Measurements from ENCODE around the gene OTOL1. TPM values are rescaled to one million over a fixed set of nuclear protein-coding genes. Genes with fewer than 3 reads are reported as not detected.

OTOL1 gene
- total RNA-seq, 2 donors from 2014 or later, result not detected

DNA sequence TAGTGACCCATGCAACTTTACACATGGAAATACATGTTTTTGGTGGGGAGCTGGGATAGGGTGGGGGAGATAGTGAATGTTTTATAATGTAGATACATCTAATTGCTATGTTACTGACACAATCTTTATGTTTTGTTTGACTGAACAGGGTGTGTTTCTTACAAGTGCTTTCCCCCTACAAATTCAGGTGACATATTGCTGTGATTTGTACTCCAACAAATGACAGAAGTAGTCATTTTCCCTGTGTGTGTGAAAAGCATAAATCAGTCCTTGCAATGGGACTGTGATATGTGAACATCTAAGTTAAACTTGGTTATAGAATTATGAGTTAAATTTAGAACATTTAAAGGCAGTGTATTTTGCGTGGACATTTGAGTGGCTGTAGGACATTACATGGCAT, 27.3 kb downstream of the OTOL1 start:
- intact Hi-C loops (cut with DNase I), result no loop called here
- no peak for DNase-seq (ENCODE audit: low spot score)

DNA sequence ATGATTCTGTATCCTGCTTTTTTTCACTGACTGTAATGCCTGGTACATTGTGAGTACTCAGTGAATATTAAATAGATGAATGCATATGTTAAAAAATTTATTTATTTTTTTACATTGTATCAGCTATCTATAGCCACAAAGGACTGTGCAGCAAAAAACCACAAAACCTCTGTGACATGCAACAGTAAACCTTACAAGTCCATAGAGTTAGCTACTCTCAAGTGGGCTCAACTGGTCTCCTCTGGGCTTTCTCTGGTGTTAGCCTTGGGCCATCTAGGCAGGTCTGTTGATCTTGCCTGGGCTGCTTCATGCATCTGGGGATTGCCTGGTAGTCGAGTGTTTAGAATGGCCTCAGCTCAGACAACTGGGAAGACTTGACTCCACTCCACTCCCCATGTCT, 35.3 kb downstream of the OTOL1 start:
- intact Hi-C loops (cut with DNase I), result no loop called here
- DNase-seq (ENCODE audit: low spot score), result no peak

DNA sequence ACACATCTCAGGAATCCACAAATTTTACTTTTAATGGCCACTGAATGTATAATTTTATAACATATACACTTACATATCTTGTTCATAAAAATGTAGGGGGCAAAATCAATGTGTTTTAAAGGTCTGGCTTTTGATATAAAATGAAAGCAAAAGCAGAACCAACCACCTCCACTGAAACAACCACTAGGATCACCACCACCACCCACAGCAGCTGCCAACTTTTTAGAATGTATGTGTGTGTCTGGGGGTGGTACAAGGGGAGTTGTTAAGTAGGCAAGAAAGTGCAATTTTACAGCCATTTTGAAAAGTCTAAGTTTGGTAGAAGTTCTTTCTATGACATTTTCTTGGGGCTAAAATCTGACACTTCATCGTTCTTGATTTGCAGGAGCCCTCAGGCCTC, 44.0 kb downstream of the OTOL1 start:
- no peak for DNase-seq (ENCODE audit: low spot score)
- intact Hi-C loops (cut with DNase I), result no loop called here

DNA sequence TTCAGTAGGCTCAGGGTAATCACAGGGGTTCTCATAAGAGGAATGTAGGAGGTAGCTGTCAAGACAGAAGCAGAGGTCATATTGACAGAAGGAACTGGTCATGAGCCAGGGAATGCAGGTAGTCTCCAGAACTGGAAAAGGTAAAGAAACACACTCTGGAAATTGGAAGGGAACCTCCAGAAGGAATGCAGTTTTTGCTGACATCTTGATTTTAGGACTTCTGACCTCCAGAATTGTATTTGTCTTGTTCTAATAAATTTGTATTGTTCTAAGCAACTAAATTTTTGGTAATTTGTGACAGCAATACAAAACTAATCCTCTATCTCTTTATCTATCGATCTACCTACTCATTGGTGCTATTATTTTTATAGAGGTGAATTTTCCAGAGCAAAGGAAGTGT, 49.2 kb downstream of the OTOL1 start:
- intact Hi-C loops (cut with DNase I), result no loop called here
- no peak for DNase-seq (ENCODE audit: low spot score)

DNA sequence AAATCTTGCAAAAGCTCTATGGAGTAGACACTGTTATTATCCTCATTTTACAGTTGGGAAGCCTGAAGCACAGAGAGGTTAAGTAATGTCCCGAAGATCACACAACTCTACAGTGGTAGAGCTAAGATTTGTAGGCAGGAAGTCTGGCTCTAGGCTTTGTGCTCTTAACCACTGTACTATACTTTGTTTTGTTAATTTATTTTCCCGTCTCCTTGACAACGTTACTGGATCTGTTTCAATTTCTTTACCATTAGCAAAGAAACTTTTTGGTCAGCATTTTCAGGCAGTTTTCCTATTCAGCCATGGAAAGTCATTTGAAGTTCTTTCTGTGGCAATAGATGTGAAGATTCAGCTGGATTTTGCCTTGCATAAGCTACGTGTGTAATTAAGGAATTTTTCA, 51.7 kb downstream of the OTOL1 start:
- intact Hi-C loops (cut with DNase I), result no loop called here

DNA sequence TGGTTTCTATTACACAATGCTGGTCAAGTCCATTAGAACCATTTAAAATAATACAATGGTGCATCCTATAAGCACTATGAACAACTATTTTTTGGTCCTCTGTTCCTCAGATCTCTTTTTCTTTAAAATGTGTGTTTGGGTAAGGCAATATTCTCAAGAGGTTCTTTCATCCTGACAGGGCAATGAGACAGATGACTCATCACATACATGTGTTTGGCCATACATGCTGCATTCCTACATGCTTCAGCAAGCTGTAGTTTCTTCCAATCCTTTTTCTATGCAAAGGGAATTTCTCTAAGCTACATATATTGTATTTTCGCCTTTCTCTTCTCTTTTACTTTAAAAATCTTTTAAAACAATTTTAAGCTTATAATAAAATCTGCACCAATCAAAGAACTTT, 52.7 kb downstream of the OTOL1 start:
- intact Hi-C loops (cut with DNase I), result no loop called here
- DNase-seq (ENCODE audit: low spot score), result no peak

More for the DNA sequence above, 51.7 kb downstream of the OTOL1 start:
- no peak for DNase-seq (ENCODE audit: low spot score)

DNA sequence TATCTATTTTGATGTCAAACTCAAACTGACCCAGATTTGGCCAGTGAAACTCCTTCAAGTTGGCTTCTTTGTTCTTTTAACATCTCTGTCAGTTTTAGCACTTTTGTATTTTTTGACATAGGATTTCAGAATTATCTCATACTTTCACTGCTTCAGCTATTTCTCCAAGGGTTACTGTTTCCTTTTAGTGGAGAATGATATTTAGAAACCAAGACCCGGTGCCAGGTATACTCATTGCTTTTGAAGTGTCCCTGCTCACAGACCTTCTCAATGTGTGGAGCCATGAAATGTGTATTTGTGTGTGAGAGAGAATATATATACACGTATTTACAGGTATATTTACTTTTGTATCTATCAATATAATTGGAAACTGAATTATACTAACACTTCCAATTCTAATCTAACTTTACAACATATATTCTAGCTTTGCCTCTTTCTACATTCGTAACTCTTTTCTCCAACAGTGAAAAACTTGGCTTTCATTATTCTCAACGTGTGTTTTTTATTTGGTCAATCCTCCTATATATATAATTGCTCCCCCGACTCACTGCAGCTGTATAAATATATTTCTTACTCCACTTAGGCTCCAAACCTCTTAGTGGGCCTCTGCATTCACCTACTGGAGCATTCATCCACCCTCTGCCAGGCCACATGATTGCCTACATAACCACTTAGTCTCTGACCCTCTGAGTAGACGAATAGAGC, 54.0 kb downstream of the OTOL1 start:
- intact Hi-C loops (cut with DNase I), result no loop called here

DNA sequence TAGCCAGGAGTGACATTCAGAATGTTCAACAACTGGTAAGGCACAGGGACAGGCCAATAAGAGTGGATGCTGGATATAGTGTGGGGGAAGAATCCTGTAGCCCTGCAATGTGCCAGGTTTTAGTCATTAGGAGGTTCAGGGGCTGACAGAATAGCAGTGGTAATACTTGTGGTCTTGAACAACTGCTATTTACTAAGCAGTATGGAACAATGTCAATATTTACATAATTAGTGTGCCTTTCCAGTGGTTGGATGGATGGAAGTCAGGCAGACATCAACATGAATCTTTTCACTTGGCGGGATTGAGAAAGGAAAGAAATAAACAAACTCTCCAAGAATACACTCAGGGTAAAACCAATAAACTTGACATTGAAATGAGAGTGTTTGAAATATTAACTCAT, 55.1 kb downstream of the OTOL1 start:
- DNase-seq (ENCODE audit: low spot score), result no peak
- intact Hi-C loops (cut with DNase I), result no loop called here

More for the DNA sequence above, 54.0 kb downstream of the OTOL1 start:
- DNase-seq (ENCODE audit: low spot score), result no peak

DNA sequence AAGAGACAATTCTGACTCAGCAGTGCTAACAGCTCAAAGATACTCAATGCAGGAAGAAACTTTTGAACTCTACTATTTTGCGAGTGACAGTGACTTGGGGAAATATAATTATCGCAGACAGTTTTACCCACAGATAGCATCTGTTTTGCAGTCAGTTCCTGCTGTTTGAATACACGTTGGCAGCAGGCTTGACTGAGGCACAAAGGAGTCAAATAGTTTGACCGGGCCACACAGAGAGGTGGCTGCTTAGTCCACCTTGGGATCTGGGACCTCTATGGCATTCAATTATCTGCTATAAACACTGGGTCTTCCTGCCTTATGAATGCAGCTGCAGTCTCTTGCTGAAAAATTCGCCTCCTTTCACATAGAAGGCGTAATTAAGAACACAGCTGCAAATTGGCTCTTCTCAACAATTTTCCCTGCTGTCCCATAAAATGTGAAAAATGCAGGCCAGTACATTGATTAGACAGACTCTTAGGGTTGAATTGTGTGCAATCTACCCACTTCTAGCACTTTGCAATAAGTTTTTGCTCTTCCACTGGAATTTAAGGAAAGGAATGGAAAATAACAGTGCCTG, 56.5 kb downstream of the OTOL1 start:
- no peak for DNase-seq (ENCODE audit: low spot score)
- intact Hi-C loops (cut with DNase I), result no loop called here

Other genes starting within 250 kb of the OTOL1 start
- gene SPTSSB, start 125.3 kb upstream of the OTOL1 start, total RNA-seq, result not detected